GM19239 (cell line): Measurements from ENCODE around the gene ARAP1.
A peak's percentile ranks its signal among the peaks of the same experiment; 100 is the strongest.

Experiments
- DNase-seq: peaks from one replicate; pipeline ENCODE4 v3.0.0; 2011; ENCODE audit warnings: low spot score; ENCODE audit not compliant: insufficient read length
- FAIRE-seq: peaks from 2 replicates; lab custom pipeline; 2011; peaks lifted over from hg19 to GRCh38; lab: Jason Lieb, UNC

Gene ARAP1

GRCh38 chr11:72672597-72673238 is 79.5 kb downstream of the ARAP1 start:
- DNase-seq (no peak), FAIRE-seq (no peak)

GRCh38 chr11:72671152-72672099 is 80.8 kb downstream of the ARAP1 start:
- FAIRE-seq, result no peak
- DNase-seq, result no peak

GRCh38 chr11:72670041-72670440 is 82.2 kb downstream of the ARAP1 start:
- DNase-seq, result no peak
- FAIRE-seq, result no peak

GRCh38 chr11:72669527-72669926 is 82.7 kb downstream of the ARAP1 start:
- no peak for DNase-seq
- FAIRE-seq, result no peak

GRCh38 chr11:72668629-72669347 is 83.4 kb downstream of the ARAP1 start:
- FAIRE-seq (peak; percentile 69), DNase-seq (peak; percentile 78)

GRCh38 chr11:72665911-72666472 is 86.2 kb downstream of the ARAP1 start:
- FAIRE-seq (no peak), DNase-seq (no peak)

- no peak for FAIRE-seq
- no peak for DNase-seq
Observed at GRCh38 chr11:72662036-72662435, 90.2 kb downstream of the ARAP1 start.

- FAIRE-seq (no peak), DNase-seq (no peak)
Observed at GRCh38 chr11:72661486-72661885, 90.7 kb downstream of the ARAP1 start.

- FAIRE-seq (no peak), DNase-seq (no peak)
Observed at GRCh38 chr11:72658989-72659640, 93.1 kb downstream of the ARAP1 start.

- DNase-seq (no peak), FAIRE-seq (no peak)
Observed at GRCh38 chr11:72657411-72658100, 94.7 kb downstream of the ARAP1 start.

GRCh38 chr11:72655896-72656464 is 96.2 kb downstream of the ARAP1 start:
- FAIRE-seq, result no peak
- no peak for DNase-seq

GRCh38 chr11:72655014-72655413 is 97.2 kb downstream of the ARAP1 start:
- FAIRE-seq (no peak), DNase-seq (no peak)

- no peak for DNase-seq
- no peak for FAIRE-seq
Observed at GRCh38 chr11:72653649-72654048, 98.6 kb downstream of the ARAP1 start.

GRCh38 chr11:72652873-72653630 is 99.2 kb downstream of the ARAP1 start:
- FAIRE-seq, result no peak
- DNase-seq, result no peak

GRCh38 chr11:72652133-72652532 is 100.1 kb downstream of the ARAP1 start:
- FAIRE-seq (no peak), DNase-seq (no peak)

- DNase-seq, result no peak
- FAIRE-seq, result no peak
Observed at GRCh38 chr11:72649215-72649976, 102.8 kb downstream of the ARAP1 start.

GRCh38 chr11:72648384-72649136 is 103.6 kb downstream of the ARAP1 start:
- DNase-seq (no peak), FAIRE-seq (no peak)
